Stimulated activated CD4-positive, alpha-beta T cell treated with anti-CD3 and anti-CD28 coated beads, Interleukin-12 subunit alpha, Interleukin-12 subunit beta, amount 100 ng/mL, for 4 hours (primary cell): ENCODE data around the gene SNRPD1.
"Not testable (repeated sequence)": the region's sequence is repeated elsewhere in the genome, so short reads cannot be mapped to it uniquely, and the experiment has no call there.

Experiments used
- DNase-seq: peaks from one replicate; pipeline ENCODE4 v3.0.0-alpha.2; 2020

SNRPD1 gene

DNA sequence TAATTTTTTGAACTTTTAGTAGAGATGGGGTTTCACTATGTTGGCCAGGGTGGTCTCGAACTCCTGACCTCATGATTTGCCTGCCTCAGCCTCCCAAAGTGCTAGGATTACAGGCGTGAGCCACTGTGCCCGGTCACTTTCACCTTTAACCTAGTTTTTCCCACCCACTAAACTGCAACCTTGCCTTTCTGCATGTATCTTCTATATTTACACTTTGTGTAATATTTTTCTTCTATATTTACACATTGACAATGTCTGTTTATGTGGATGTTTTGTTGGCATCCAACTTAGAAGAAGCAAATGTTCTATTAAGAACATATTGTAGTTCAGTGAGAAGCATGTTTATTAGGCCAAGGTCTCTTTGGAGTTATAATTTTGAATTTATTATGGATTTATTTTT is 26.7 kb downstream of the SNRPD1 start:
- DNase-seq: no peak

DNA sequence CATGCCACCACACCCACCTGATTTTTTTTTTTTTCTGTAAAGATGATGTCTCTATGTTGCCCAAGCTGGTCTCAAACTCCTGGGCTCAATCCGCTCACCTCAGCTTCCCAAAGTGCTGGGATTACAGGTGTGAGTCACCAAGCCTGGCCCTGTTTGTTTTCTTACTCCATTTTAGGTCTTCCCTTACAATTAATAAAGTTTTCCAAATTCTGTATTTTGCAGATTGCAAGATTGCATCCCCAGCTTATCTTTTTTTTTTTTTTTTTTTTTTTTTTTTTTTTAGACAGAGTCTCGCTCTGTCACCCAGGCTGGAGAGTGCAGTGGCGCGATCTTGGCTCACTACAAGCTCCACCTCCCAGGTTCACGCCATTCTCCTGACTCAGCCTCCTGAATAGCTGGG is 28.3 kb downstream of the SNRPD1 start:
- not testable (repeated sequence) for DNase-seq

DNA sequence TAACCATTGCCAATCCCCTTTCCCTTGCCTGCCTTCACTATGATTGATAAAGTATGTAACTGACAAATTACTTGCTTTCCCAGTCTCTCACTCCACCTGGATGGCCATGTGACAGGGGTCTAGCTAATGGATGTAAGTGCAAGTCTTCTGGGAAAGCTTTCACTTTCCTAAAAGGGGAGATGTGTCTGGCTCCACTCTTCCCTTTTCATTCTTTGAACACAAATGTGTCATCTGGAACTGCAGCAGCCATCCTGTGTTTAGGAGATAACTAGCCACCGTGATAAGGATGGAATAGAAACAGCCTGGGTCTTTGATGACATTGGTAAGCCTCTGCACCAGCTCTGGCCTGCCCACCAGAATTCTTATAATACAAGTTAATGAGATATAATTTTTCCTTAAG is 38.2 kb downstream of the SNRPD1 start:
- no peak for DNase-seq

DNA sequence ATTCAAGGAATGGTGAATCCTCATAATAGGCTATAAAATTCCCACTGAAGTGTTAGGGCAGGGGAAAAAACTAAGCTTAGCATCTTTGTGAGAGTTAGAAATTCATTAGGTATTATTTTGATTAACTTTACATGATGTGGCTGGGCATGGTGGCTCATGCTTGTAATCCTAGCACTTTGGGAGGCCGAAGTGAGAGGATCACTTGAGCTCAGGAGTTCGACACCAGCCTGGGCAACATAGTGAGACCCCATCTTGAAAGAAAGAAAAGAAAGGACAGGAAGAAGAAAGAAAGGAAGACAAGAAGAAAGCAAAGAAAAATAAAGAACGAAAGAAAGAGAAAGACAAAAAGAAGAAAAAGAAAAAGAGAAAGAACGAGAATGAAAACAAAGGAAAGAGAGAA is 40.0 kb downstream of the SNRPD1 start:
- DNase-seq: no peak

DNA sequence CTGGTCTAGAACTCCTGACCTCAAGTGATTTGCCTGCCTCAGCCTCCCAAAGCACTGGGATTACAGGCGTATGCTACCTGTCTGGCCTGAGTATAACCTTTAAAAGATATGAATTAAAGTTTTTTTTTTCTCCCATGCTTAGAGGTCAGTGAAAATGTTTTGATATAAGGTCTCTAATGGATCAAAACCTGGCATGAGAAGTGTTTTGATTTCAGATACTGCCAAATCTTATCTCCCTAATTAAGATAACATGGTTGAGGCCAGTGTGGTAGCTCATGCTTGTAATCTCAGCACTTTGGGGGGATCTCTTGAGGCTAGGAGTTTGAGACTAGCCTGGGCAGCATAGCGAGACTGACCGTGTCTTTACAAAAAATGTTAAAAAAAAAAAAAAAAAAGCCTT is 41.2 kb downstream of the SNRPD1 start:
- DNase-seq: no peak

DNA sequence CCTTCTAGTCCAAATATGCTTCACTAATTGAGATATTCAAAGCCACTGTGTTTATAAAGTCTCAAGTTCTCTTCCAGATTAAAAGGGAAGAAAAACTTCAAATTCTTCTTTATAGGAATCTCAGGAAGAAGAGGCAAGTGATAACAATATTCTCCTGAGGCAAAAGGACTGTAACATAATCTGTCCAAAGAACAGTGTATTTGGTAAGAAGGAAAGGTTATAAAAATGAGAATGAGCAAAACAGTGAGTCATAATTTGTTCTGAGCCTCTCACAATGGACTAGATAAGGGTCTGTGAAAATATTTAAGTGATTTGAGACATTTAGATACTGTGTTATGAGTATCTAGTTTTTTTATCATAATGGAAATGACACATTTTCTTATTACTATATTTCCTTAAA is 44.3 kb downstream of the SNRPD1 start:
- no peak for DNase-seq

DNA sequence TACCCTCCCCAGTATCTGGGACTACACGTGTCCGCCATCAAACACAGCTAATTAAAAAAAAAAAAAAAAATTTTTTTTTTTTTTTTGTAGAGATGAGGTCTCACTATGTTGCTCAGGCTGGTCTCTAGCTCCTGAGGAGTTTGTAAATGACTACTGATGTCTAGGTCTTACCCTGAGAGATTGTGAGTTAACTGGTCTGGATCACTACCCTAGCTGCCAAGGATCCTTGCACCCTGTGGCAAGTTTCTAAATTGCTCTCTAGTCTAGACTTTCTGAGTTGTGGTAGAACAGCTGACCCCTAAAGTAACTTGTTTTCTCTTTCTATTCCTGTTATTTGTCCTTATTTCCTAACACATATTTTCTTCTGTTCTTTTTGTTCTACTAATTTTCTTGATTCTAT is 48.0 kb downstream of the SNRPD1 start:
- no peak for DNase-seq

DNA sequence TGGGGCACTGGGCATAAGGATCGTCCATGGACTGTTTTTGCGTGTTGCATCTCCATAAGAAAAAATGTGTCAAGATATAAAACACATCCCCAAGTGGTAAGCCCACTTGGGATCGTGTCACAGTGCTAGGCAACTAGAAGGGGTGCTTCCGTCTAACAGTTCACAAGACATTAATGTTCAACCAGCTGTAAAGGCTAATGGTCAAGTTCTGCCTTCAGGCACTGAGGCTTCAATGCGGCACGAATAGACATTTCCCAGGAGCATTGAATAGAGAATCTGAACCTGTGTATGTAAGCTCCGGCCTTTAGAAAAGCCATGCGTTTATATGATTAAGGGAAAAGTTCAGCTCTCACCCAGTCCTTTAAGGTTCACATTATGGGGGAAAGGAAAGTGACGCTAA is 50.5 kb downstream of the SNRPD1 start:
- no peak for DNase-seq

DNA sequence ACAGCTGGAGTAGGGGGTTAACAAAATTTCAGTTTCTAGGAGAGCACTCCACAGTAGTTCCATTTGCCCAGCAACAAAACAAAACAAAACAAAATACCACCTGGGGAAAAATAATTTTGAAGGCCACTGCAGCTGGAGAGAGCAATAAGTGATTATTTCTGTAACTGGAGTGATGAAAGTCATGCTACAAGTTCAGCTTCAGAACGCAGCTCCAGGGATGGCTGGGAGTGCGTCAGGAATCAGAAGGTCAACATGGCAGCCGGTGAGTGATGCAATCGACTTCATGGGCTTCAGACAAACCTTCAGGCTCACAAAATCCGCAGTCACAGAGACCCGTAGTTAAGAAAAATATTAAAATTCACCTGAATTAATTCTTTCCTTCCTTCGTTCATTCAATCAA is 51.5 kb downstream of the SNRPD1 start:
- DNase-seq: no peak

DNA sequence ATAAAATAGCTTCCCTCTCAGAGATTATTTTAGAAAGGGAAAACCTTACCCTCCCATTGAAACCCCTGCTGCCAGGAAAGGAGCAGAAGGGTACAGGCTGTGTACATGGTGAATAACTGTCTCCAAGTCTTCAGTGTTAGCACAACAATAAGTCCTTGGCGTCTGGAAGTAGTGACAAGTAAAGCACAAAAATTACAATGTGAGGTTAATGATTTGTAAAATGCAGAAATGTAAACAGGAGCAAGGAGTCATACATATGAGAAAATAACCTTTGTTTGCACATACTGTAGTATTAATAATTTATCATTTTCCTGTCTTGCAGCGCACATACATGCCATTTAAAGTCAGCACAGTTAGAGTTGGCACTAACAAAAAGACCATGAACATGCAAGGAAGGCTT is 52.0 kb downstream of the SNRPD1 start:
- DNase-seq: no peak

DNA sequence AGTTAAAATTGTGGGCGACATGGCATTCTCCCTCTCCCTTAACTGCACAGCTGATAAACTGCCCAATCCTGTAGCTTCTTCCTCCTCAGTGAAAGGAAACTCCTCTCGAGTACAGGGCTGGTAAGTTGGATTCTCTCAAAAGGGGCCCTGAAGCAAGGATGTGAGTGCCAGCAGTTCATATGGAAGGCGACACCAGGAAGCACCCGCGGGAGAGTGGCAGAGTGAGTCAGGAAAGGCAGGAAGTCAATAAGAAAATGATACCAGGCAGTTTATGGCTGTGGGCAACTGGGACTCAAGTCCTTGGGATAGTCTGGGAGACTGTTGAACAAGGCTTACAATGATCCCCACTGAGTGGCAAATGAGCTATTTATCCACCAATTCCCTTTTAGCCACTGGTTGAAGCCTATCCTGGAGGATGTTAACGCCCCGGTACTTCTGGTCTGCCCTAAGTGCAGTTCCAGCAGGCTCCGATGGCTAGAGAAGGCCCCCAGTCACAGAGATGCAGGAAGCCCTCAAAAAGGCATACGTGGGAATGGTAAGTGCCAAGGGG is 57.7 kb downstream of the SNRPD1 start:
- no peak for DNase-seq

DNA sequence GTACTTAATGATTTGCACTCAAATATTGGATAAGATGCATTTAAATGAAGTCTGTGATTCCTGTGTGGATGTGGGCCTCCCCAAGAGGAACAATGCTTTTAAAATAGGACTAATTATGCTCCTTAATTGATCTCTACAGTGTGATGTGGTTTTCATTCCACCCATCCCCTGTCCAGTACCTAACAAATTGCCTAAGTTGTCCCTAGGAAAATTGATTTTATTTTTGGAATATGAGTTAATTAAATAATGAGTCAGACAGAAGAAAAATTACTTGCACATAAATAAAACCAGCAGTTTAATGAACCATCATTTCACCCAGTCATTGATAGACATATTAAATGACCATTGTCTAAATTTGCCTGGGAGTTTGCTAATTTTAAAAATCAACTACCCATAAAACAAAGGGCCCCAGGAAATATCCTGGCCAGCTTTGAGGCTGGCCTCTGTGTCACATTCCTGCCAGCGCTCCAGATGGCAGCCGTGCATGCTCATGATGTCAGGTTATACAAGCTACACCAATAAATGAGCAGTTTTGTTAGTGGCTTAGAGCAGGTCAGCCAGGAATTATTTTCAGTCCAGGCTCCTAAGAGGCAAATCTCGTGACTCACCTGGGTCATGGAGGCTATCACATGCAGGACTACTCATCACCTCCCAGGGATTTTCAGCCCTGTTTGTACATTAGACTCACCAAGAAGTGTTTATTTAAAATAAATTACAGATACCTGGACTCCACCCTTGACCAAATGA is 60.6 kb downstream of the SNRPD1 start:
- DNase-seq: no peak

DNA sequence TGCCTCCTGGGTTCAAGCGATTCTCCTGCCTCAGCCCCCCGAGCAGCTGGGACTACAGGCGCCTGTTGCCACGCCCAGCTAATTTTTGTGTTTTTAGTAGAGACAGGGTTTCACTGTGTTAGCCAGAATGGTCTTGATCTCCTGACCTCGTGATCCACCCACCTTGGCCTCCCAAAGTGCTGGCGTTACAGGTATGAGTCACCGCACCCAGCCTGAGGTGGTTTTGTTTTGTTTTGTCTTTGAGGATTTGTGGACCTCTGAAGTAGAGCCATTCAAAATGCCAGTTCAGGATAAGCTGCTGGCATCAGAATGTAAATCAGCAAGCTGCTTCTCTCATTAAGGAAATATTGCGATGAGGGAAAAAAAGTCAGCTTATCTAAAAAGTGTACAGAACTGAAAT is 63.2 kb downstream of the SNRPD1 start:
- not testable (repeated sequence) for DNase-seq

DNA sequence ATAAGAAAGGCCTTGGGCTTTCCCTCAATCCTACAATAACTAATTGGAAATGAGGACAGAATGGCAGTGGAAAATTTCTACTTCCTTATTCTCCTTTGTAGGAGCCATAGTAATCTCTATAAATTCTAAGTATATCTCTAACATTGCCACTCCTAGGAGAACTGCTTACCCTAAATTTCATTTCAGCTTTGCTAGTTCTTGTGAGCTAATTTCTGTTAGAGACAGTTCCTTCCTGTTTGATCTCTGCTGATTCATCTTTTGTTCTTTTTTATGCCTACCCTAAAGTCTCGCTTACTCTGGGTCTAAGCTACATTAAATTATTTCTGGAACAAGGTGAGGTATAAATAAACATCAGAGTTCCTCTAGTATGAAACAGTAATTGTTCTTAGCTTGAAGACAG is 66.7 kb downstream of the SNRPD1 start:
- DNase-seq: no peak

DNA sequence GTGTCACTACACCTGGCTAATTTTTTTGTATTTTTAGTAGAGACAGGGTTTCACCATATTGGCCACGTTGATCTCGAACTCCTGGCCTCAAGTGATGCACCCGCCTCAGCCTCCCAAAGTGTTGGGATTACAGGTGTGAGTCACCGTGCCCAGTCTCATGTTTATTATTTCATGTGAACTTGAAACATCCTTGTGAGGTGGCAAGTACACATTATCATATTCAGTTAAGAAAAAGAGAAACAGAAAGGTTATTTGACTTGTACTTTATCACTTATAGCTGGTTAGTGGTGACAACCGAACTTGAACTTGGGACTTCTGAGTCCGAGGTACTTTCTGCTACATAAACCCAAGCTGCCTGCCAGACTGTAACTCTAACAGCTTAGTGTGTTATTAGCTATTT is 68.0 kb downstream of the SNRPD1 start:
- DNase-seq: no peak

DNA sequence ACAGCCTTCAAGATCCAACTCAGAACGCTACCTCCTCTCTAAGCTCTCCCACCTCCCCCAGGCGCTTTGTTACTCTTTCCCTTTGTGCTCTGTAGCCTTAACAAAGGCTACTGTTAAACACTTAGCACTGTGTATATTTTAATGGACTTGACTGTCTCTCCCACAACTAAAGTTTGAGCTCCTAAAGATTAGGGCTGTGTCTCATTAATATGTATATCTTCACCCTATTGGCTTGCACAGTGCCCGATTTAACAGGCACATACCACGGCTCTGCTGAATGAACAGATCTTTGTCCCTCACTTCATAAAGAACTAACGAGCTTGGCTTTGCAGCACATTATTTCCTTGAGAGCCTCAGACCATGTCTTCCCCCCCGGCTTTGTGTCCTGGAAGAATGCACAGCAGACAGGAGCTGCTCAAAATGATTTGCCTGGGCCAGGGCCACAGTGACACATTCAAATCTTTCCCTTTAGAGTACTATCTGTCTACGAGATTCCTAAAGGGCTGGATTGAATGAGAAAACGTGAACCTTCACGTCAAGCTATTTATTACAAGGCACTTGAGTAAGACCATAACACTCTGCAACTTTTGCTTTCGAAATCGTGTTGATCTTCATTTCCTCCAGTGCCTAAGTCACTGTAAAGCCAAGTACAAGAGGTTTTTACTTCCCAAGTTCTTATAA is 70.4 kb downstream of the SNRPD1 start:
- no peak for DNase-seq
